CD8-positive, alpha-beta memory T cell (primary cell): ENCODE results near the gene CD99L2. TPM values are rescaled to one million over a fixed set of nuclear protein-coding genes. Genes with fewer than 3 reads are reported as not detected.

Experiments used
- CTCF ChIA-PET: fragments of 350-600 bp; sonication (Branson Sonifier 250); formaldehyde crosslinking; loops from one replicate; lab custom pipeline; 2021; ENCODE audit warnings: antibody characterized with exemption; lab: Charles Lee
- POLR2A ChIA-PET: fragments of 350-600 bp; sonication (Branson Sonifier 250); formaldehyde crosslinking; loops from one replicate; lab custom pipeline; 2021; ENCODE audit warnings: antibody characterized with exemption; lab: Charles Lee
- DNase-seq, 5 donors: peaks; one replicate each; pipeline versions ENCODE4 v3.0.0 to v3.0.0-alpha.2; 2020 to 2022; ENCODE audit warnings: mixed read lengths in 1 of 5
- H3K27ac ChIP-seq: one replicate; pipeline ENCODE4 v1.7.0; 2013; ENCODE audit warnings: low read depth, mild to moderate bottlenecking, low read length, moderate library complexity
- H3K27me3 ChIP-seq: 2 replicates; pipeline ENCODE4 v1.7.0; 2013; ENCODE audit warnings: low read length, mild to moderate bottlenecking; ENCODE audit not compliant: insufficient read depth, poor library complexity, severe bottlenecking
- H3K36me3 ChIP-seq: 2 replicates; pipeline ENCODE4 v1.7.0; 2013; ENCODE audit warnings: mild to moderate bottlenecking, low read length, moderate library complexity; ENCODE audit not compliant: insufficient read depth
- H3K4me1 ChIP-seq: 2 replicates; pipeline ENCODE4 v1.7.0; 2013; ENCODE audit warnings: mild to moderate bottlenecking, low read length, moderate library complexity; ENCODE audit not compliant: insufficient read depth
- H3K4me3 ChIP-seq: 2 replicates; pipeline ENCODE4 v1.7.0; 2013; ENCODE audit warnings: mild to moderate bottlenecking, low read length
- H3K9me3 ChIP-seq: 2 replicates; pipeline ENCODE4 v1.7.0; 2013; ENCODE audit warnings: mild to moderate bottlenecking, low read length
- H3K27ac Mint-ChIP-seq, 8 donors: one replicate each; pipeline ENCODE4 v1.8.0; 2020 to 2021; ENCODE audit warnings: mixed read lengths in 8 of 8, mild to moderate bottlenecking in 6 of 8, inconsistent platforms in 3 of 8, moderate library complexity in 3 of 8
- H3K27me3 Mint-ChIP-seq, 2 donors: one replicate each; pipeline ENCODE4 v1.8.0; 2020 to 2021; ENCODE audit warnings: mixed read lengths in 2 of 2, mild to moderate bottlenecking in 1 of 2, moderate library complexity in 1 of 2
- H3K36me3 Mint-ChIP-seq, 3 donors: one replicate each; pipeline ENCODE4 v1.8.0; 2020 to 2021; ENCODE audit warnings: mixed read lengths in 3 of 3, inconsistent platforms in 1 of 3, mild to moderate bottlenecking in 1 of 3
- H3K4me1 Mint-ChIP-seq, 3 donors: one replicate each; pipeline ENCODE4 v1.8.0; 2020 to 2021; ENCODE audit warnings: mixed read lengths in 3 of 3, inconsistent platforms in 1 of 3, mild to moderate bottlenecking in 1 of 3
- H3K4me3 Mint-ChIP-seq, 7 donors: one replicate each; pipeline ENCODE4 v1.8.0; 2020 to 2021; ENCODE audit warnings: mixed read lengths in 7 of 7, mild to moderate bottlenecking in 6 of 7, moderate library complexity in 4 of 7, inconsistent platforms in 2 of 7
- H3K9me3 Mint-ChIP-seq, 5 donors: one replicate each; pipeline ENCODE4 v1.8.0; 2020 to 2022; ENCODE audit warnings: mixed read lengths in 5 of 5, mild to moderate bottlenecking in 3 of 5, moderate library complexity in 2 of 5, inconsistent platforms in 1 of 5
- polyA plus RNA-seq: library from polyadenylated mRNA; unstranded; fragments of 300-500 nt; fragmentation: Illumina TruSeq; gene quantifications from one replicate; pipeline ENCODE4 v1.2.3, GENCODE V29; 2021
- total RNA-seq, 2 experiments: library from RNA; stranded (reverse); gene quantifications; one replicate each; pipeline ENCODE4 v1.2.3, GENCODE V29; 2021

CD99L2 gene
- total and polyA plus RNA-seq, 3 experiments from 2014 or later: 13.7 to 15.9 (median 14.7) TPM

GRCh38 chrX:150773634-150774033, 124.8 kb downstream of the CD99L2 start:
- no peaks in the 10 kb centered on the region for H3K4me1 ChIP-seq
- Mint-ChIP-seq H3K9me3 (no peaks in the 10 kb centered on the region), H3K4me1 (no peaks in the 10 kb centered on the region), H3K27me3 (peaks cover 0 to 2% of the 10 kb centered on the region in 2 donors), H3K27ac (no peak overlapping the region), H3K4me3 (no peak overlapping the region), H3K36me3 (peaks cover 0 to 23% (median 0%) of the 10 kb centered on the region in 3 donors)
- no peaks in the 10 kb centered on the region for H3K9me3 ChIP-seq
- H3K36me3 ChIP-seq: no peaks in the 10 kb centered on the region
- ChIA-PET CTCF (interaction anchor here (6.4 kb wide), 1 partner anchor 310 kb away, joined by 72 read pairs; no protein-coding TSS in a partner anchor), POLR2A (no interaction called here)
- no peaks in the 10 kb centered on the region for H3K27me3 ChIP-seq
- DNase-seq: no peak
- H3K27ac ChIP-seq: no peak overlapping the region
- no peak overlapping the region for H3K4me3 ChIP-seq

- peaks cover 0 to 23% (median 0%) of the 10 kb centered on the region in 3 donors for H3K36me3 Mint-ChIP-seq
- no peak for DNase-seq
- H3K4me1 Mint-ChIP-seq: no peaks in the 10 kb centered on the region
- ChIA-PET POLR2A (no interaction called here), CTCF (interaction anchor here (1.9 to 6.4 kb wide), 3 partner anchors 9 to 310 kb away, joined by 7 to 72 read pairs (median 7); no protein-coding TSS in a partner anchor)
- H3K27me3 Mint-ChIP-seq: peaks cover 0 to 2% of the 10 kb centered on the region in 2 donors
- Histone ChIP-seq H3K4me1 (no peaks in the 10 kb centered on the region), H3K4me3 (no peak overlapping the region), H3K36me3 (no peaks in the 10 kb centered on the region), H3K9me3 (no peaks in the 10 kb centered on the region), H3K27me3 (no peaks in the 10 kb centered on the region), H3K27ac (no peak overlapping the region)
- H3K27ac Mint-ChIP-seq: no peak overlapping the region
- no peak overlapping the region for H3K4me3 Mint-ChIP-seq
- H3K9me3 Mint-ChIP-seq: no peaks in the 10 kb centered on the region
Measured at GRCh38 chrX:150773117-150773516, 125.4 kb downstream of the CD99L2 start.

GRCh38 chrX:150772150-150772970, 126.1 kb downstream of the CD99L2 start:
- no peak overlapping the region for H3K4me3 Mint-ChIP-seq
- POLR2A ChIA-PET: no interaction called here
- peak; percentile 42 to 75 (median 57) for DNase-seq
- Histone ChIP-seq H3K36me3 (no peaks in the 10 kb centered on the region), H3K27me3 (no peaks in the 10 kb centered on the region), H3K27ac (no peak overlapping the region), H3K9me3 (no peaks in the 10 kb centered on the region), H3K4me3 (no peak overlapping the region), H3K4me1 (no peaks in the 10 kb centered on the region)
- H3K27me3 Mint-ChIP-seq: peaks cover 0 to 2% of the 10 kb centered on the region in 2 donors
- no peaks in the 10 kb centered on the region for H3K9me3 Mint-ChIP-seq
- no peaks in the 10 kb centered on the region for H3K4me1 Mint-ChIP-seq
- CTCF ChIA-PET: interaction anchor here (1.0 to 6.4 kb wide), 8 partner anchors 9 to 311 kb away, joined by 3 to 72 read pairs (median 6); no protein-coding TSS in a partner anchor
- H3K36me3 Mint-ChIP-seq: peaks cover 0 to 22% (median 0%) of the 10 kb centered on the region in 3 donors
- H3K27ac Mint-ChIP-seq: peak overlapping the region in 1 of 8 donors; percentile 47

GRCh38 chrX:150771116-150771515, 127.4 kb downstream of the CD99L2 start:
- POLR2A ChIA-PET: no interaction called here
- Histone ChIP-seq H3K27ac (no peak overlapping the region), H3K4me1 (no peaks in the 10 kb centered on the region), H3K4me3 (no peak overlapping the region), H3K36me3 (no peaks in the 10 kb centered on the region), H3K27me3 (no peaks in the 10 kb centered on the region), H3K9me3 (no peaks in the 10 kb centered on the region)
- Mint-ChIP-seq H3K4me3 (no peak overlapping the region), H3K27ac (no peak overlapping the region), H3K36me3 (peaks cover 0 to 12% (median 0%) of the 10 kb centered on the region in 3 donors), H3K4me1 (no peaks in the 10 kb centered on the region), H3K27me3 (peaks cover 0 to 2% of the 10 kb centered on the region in 2 donors), H3K9me3 (no peaks in the 10 kb centered on the region)
- no peak for DNase-seq
- CTCF ChIA-PET: interaction anchor here (1.4 to 6.4 kb wide), 5 partner anchors 8 to 312 kb away, joined by 3 to 72 read pairs (median 6); no protein-coding TSS in a partner anchor

GRCh38 chrX:150770623-150771022, 127.8 kb downstream of the CD99L2 start:
- H3K36me3 Mint-ChIP-seq: peaks cover 0 to 10% (median 0%) of the 10 kb centered on the region in 3 donors
- POLR2A ChIA-PET: no interaction called here

GRCh38 chrX:150769408-150769807, 129.1 kb downstream of the CD99L2 start:
- Mint-ChIP-seq H3K4me1 (no peaks in the 10 kb centered on the region), H3K27me3 (no peaks in the 10 kb centered on the region), H3K36me3 (peaks cover 0 to 4% (median 0%) of the 10 kb centered on the region in 3 donors), H3K9me3 (no peaks in the 10 kb centered on the region), H3K4me3 (no peak overlapping the region), H3K27ac (no peak overlapping the region)
- no peak overlapping the region for H3K27ac ChIP-seq
- no peak overlapping the region for H3K4me3 ChIP-seq
- H3K27me3 ChIP-seq: no peaks in the 10 kb centered on the region
- no peaks in the 10 kb centered on the region for H3K9me3 ChIP-seq
- H3K4me1 ChIP-seq: no peaks in the 10 kb centered on the region
- H3K36me3 ChIP-seq: no peaks in the 10 kb centered on the region
- CTCF ChIA-PET: interaction anchor here (6.4 kb wide), 1 partner anchor 314 kb away, joined by 72 read pairs; no protein-coding TSS in a partner anchor
- POLR2A ChIA-PET: no interaction called here
- no peak for DNase-seq

More at GRCh38 chrX:150770623-150771022, 127.8 kb downstream of the CD99L2 start:
- Mint-ChIP-seq H3K27me3 (no peaks in the 10 kb centered on the region), H3K4me1 (no peaks in the 10 kb centered on the region), H3K9me3 (no peaks in the 10 kb centered on the region), H3K4me3 (no peak overlapping the region), H3K27ac (no peak overlapping the region)
- H3K4me3 ChIP-seq: no peak overlapping the region
- DNase-seq: no peak
- H3K27me3 ChIP-seq: no peaks in the 10 kb centered on the region
- no peaks in the 10 kb centered on the region for H3K36me3 ChIP-seq
- H3K4me1 ChIP-seq: no peaks in the 10 kb centered on the region
- CTCF ChIA-PET: interaction anchor here (6.4 kb wide), 1 partner anchor 313 kb away, joined by 72 read pairs; no protein-coding TSS in a partner anchor
- H3K27ac ChIP-seq: no peak overlapping the region
- H3K9me3 ChIP-seq: no peaks in the 10 kb centered on the region

- no peaks in the 10 kb centered on the region for H3K27me3 ChIP-seq
- Mint-ChIP-seq H3K36me3 (peaks cover 0 to 6% (median 0%) of the 10 kb centered on the region in 3 donors), H3K4me1 (no peaks in the 10 kb centered on the region), H3K27me3 (no peaks in the 10 kb centered on the region), H3K4me3 (no peak overlapping the region), H3K27ac (no peak overlapping the region), H3K9me3 (no peaks in the 10 kb centered on the region)
- H3K9me3 ChIP-seq: no peaks in the 10 kb centered on the region
- H3K27ac ChIP-seq: no peak overlapping the region
- no peaks in the 10 kb centered on the region for H3K36me3 ChIP-seq
- POLR2A ChIA-PET: interaction anchor here (0.5 kb wide), 1 partner anchor 127 kb away, joined by 3 read pairs; no protein-coding TSS in a partner anchor
- CTCF ChIA-PET: no interaction called here
- no peaks in the 10 kb centered on the region for H3K4me1 ChIP-seq
- H3K4me3 ChIP-seq: no peak overlapping the region
- DNase-seq: no peak
Measured at GRCh38 chrX:150768580-150769190, 129.8 kb downstream of the CD99L2 start.

- no peaks in the 10 kb centered on the region for H3K27me3 Mint-ChIP-seq
- H3K4me1 ChIP-seq: no peaks in the 10 kb centered on the region
- ChIA-PET POLR2A (no interaction called here), CTCF (no interaction called here)
- DNase-seq: no peak
- no peak overlapping the region for H3K27ac ChIP-seq
- H3K4me1 Mint-ChIP-seq: no peaks in the 10 kb centered on the region
- no peaks in the 10 kb centered on the region for H3K27me3 ChIP-seq
- H3K36me3 Mint-ChIP-seq: peaks cover 0 to 12% (median 0%) of the 10 kb centered on the region in 3 donors
- H3K4me3 Mint-ChIP-seq: no peak overlapping the region
- no peaks in the 10 kb centered on the region for H3K9me3 Mint-ChIP-seq
- peak overlapping the region in 3 of 8 donors; percentile 51 to 92 (median 90) for H3K27ac Mint-ChIP-seq
- no peak overlapping the region for H3K4me3 ChIP-seq
- H3K9me3 ChIP-seq: no peaks in the 10 kb centered on the region
- no peaks in the 10 kb centered on the region for H3K36me3 ChIP-seq
Measured at GRCh38 chrX:150768132-150768485, 130.4 kb downstream of the CD99L2 start.
